MCF 10A (cell line): ENCODE data around the gene TMCO4. TPM values are rescaled to one million over a fixed set of nuclear protein-coding genes. Genes with fewer than 3 reads are reported as not detected.
A peak's percentile ranks its signal among the peaks of the same experiment; 100 is the strongest.
"Not testable (repeated sequence)": the region's sequence is repeated elsewhere in the genome, so short reads cannot be mapped to it uniquely, and the experiment has no call there.

Experiments
- BruUV-seq: library from RNA; stranded (reverse); fragments of 400-500 nt; replicated peaks from 2 replicates; lab custom pipeline; 2021; lab: Mats Ljungman, UMichigan
- CTCF ChIA-PET: fragments of 300-600 bp; sonication (Branson Sonifier 250); formaldehyde crosslinking; extraction: SDS; loops from one replicate; lab custom pipeline; 2021; ENCODE audit warnings: antibody characterized with exemption, inconsistent platforms; lab: Yijun Ruan, JAX
- POLR2A ChIA-PET: fragments of 300-600, 350-650 bp; sonication (Branson Sonifier 250); formaldehyde crosslinking; extraction: SDS; loops from one replicate; lab custom pipeline; 2020; ENCODE audit warnings: antibody characterized with exemption, inconsistent platforms; lab: Yijun Ruan, JAX
- DNase-seq: peaks from one replicate; pipeline ENCODE4 v3.0.0-alpha.2; 2018; ENCODE audit not compliant: unreplicated experiment
- H3K27ac Mint-ChIP-seq: one replicate; pipeline ENCODE4 v1.8.0; 2022; ENCODE audit warnings: mild to moderate bottlenecking, low read depth, mixed read lengths; ENCODE audit not compliant: unreplicated experiment
- H3K27me3 Mint-ChIP-seq: one replicate; pipeline ENCODE4 v1.8.0; 2022; ENCODE audit warnings: mixed read lengths; ENCODE audit not compliant: insufficient read depth, unreplicated experiment
- H3K36me3 Mint-ChIP-seq: one replicate; pipeline ENCODE4 v1.8.0; 2022; ENCODE audit warnings: mild to moderate bottlenecking, moderate library complexity, mixed read lengths; ENCODE audit not compliant: insufficient read depth, unreplicated experiment
- H3K4me1 Mint-ChIP-seq: one replicate; pipeline ENCODE4 v1.8.0; 2022; ENCODE audit warnings: mixed read lengths; ENCODE audit not compliant: insufficient read depth, unreplicated experiment
- H3K4me3 Mint-ChIP-seq: one replicate; pipeline ENCODE4 v1.8.0; 2022; ENCODE audit warnings: mild to moderate bottlenecking, moderate library complexity, mixed read lengths; ENCODE audit not compliant: unreplicated experiment
- H3K9me3 Mint-ChIP-seq: one replicate; pipeline ENCODE4 v1.8.0; 2022; ENCODE audit warnings: mixed read lengths; ENCODE audit not compliant: unreplicated experiment
- intact Hi-C: fragments of 100-400 bp; cut with micrococcal nuclease; formaldehyde crosslinking; loops from 2 replicates; pipeline ENCODE4 v1.14.1; 2022
- total RNA-seq: library from RNA; stranded (reverse); gene quantifications from 2 replicates; pipeline ENCODE4 v1.2.3, GENCODE V29; 2022
- TF ChIP-seq, protein P1 (sequence below): fragments of 200-600 bp; IDR thresholded peaks from one replicate; pipeline ENCODE4 v1.8.0; 2022; ENCODE audit warnings: antibody characterized with exemption, mild to moderate bottlenecking; ENCODE audit not compliant: unreplicated experiment

The TMCO4 gene
- total RNA-seq, 1 experiment from 2014 or later: 20.5 TPM

DNA sequence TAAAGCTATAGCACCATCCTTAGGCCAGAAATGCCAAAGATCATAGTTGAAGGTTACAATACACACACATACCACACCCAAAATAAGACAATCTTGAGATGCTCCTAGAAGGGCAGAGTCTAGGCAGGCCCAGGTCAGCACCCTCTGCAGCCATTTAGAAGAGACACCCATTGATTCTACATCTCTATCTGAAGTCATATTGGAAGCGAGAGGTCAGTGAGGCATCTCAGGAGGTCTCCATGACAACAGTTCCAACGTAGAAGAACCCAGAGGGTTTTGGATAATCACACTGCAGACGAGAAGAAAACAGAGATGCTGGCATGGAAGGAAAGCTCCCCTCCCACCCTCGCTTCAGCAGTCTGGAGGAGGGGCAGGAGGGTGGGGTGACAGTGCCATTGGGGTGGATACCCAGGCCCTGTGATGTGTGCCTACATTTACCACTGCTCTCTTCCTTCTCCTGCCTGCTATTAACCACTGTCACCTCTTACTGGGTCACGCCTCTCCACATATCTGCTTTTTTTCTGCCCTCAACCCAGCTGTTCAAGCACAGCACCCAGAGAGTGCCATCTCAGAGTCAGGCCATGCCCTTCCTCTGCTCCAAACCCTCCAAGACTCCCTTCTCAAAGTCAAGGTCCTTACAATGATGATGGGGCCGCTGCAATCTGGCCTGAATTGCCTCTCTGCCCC lies 6.2 kb downstream of the TMCO4 start:
- Mint-ChIP-seq H3K36me3 (peaks cover 58% of the 10 kb centered on the region), H3K9me3 (no peaks in the 10 kb centered on the region), H3K27ac (peak overlapping the region; percentile 32), H3K4me3 (no peak overlapping the region), H3K4me1 (peaks cover 14% of the 10 kb centered on the region), H3K27me3 (no peaks in the 10 kb centered on the region)
- no peak for DNase-seq
- BruUV-seq: no TSS peak
- CTCF ChIA-PET: no interaction called here
- TF ChIP-seq, protein P1, sequence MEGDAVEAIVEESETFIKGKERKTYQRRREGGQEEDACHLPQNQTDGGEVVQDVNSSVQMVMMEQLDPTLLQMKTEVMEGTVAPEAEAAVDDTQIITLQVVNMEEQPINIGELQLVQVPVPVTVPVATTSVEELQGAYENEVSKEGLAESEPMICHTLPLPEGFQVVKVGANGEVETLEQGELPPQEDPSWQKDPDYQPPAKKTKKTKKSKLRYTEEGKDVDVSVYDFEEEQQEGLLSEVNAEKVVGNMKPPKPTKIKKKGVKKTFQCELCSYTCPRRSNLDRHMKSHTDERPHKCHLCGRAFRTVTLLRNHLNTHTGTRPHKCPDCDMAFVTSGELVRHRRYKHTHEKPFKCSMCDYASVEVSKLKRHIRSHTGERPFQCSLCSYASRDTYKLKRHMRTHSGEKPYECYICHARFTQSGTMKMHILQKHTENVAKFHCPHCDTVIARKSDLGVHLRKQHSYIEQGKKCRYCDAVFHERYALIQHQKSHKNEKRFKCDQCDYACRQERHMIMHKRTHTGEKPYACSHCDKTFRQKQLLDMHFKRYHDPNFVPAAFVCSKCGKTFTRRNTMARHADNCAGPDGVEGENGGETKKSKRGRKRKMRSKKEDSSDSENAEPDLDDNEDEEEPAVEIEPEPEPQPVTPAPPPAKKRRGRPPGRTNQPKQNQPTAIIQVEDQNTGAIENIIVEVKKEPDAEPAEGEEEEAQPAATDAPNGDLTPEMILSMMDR: no peak
- intact Hi-C loops: no loop called here
- POLR2A ChIA-PET: no interaction called here

DNA sequence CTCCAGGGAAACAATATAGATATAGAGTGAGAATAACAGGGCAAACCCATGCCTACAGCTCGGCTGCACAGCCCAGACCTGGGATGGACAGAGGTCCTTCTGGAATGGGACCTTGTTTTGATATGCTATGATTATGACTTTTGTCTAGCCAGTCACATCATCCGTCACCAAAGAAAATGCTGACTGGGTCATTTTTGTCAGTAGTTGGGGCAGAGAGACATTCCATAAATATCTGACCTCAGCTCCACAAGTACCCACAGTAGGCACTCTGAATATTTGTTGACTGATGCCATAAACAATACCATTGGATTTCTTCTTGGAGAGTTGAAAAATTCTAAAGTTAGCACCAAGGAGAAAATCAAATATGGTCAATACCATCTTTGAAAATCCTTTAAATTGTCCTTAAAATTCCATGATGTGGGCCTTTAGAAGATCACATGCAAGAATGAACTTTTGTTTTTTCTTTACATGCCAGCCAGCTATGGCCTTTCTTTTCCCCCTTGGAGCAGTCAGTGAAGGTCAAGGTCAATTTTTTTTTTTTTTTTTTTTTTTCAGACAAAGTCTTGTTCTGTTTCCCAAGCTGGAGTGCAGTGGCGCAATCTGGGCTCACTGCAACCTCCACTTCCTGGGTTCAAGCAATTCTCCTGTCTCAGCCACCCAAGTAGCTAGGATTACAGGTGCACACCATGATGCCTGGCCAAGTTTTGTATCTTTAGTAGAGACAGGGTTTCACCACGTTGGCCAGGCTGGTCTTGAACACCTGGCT lies 7.3 kb downstream of the TMCO4 start:
- intact Hi-C loops: no loop called here
- H3K4me3 Mint-ChIP-seq: no peak overlapping the region
- no peak for DNase-seq
- peak overlapping the region; percentile 46 for H3K27ac Mint-ChIP-seq
- H3K4me1 Mint-ChIP-seq: peaks cover 13% of the 10 kb centered on the region
- ChIA-PET POLR2A (no interaction called here), CTCF (interaction anchor here (0.6 kb wide), 1 partner anchor 131 kb away, joined by 3 read pairs; no protein-coding TSS in a partner anchor)
- TF ChIP-seq, protein P1: no peak
- peaks cover 63% of the 10 kb centered on the region for H3K36me3 Mint-ChIP-seq
- no TSS peak for BruUV-seq
- H3K27me3 Mint-ChIP-seq: no peaks in the 10 kb centered on the region
- H3K9me3 Mint-ChIP-seq: no peaks in the 10 kb centered on the region

DNA sequence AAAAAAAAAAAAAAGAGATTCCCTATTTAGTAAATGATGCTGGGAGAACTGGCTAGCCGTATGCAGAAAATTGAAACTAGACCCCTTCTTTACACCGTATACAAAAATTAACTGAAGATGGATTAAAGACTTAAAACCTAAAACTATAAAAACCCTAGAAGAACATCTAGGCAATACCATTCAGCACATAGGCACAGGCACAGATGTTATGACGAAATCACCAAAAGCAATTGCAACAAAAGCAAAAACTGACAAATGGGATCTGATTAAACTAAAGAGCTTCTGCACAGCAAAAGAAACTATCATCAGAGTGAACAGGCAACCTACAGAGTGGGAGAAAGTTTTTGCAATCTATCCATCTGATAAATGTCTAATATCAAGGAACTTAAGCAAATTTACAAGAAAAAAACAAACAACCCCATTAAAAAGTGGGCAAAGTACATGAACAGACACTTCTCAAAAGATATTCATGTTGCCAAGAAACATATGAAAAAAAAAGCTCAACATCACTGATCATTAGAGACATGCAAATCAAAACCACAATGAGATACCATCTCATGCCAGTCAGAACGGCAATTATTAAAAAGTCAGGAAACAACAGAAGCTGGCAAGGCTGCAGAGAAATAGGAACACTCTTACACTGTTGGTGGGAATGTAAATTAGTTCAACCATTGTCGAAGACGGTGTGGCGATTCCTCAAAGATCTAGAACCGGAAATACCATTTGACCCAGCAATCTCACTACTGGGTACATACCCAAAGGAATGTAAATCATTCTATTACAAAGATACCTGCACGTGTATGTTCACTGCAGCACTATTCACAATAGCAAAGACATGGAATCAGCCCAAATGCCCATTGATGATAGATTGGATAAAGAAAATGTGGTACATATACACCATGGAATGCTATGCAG lies 9.4 kb downstream of the TMCO4 start:
- H3K27me3 Mint-ChIP-seq: not testable (repeated sequence)

DNA sequence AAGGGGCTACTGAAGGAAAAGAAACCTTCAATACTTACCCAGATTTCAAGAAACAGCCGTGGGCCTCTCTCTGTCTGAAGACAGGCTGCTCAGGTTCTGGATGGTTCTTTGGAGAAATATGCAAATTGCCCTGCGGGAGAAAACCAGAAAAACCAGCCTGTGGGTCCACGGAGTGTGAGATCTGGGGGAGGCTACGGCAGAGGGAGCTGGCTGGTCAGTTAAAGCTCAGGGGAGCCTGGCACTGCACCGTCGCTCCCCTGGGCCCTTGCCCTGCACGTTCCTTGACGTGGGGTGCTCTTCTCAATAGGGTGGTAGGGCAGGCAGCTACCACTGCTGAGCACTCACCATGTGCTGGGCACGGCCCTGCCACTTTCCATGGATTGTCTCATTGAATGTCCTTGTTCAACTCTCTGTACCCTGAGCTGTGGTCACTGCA lies 12.7 kb downstream of the TMCO4 start:
- Mint-ChIP-seq H3K36me3 (peaks cover 39% of the 10 kb centered on the region), H3K4me1 (peaks cover 13% of the 10 kb centered on the region), H3K9me3 (no peaks in the 10 kb centered on the region), H3K27ac (no peak overlapping the region), H3K4me3 (no peak overlapping the region), H3K27me3 (no peaks in the 10 kb centered on the region)
- no peak for DNase-seq
- BruUV-seq: no TSS peak
- CTCF ChIA-PET: no interaction called here
- intact Hi-C loops: no loop called here
- TF ChIP-seq, protein P1: no peak
- POLR2A ChIA-PET: no interaction called here

More for the DNA sequence above, 9.4 kb downstream of the TMCO4 start:
- H3K9me3 Mint-ChIP-seq, BruUV-seq, POLR2A ChIA-PET, H3K27ac Mint-ChIP-seq, H3K4me3 Mint-ChIP-seq, intact Hi-C loops: not testable (repeated sequence)
- DNase-seq: peak; percentile 29
- peaks cover 53% of the 10 kb centered on the region for H3K36me3 Mint-ChIP-seq
- peaks cover 13% of the 10 kb centered on the region for H3K4me1 Mint-ChIP-seq
- CTCF ChIA-PET: interaction anchor here (0.7 to 1.5 kb wide), 2 partner anchors 29 to 783 kb away, joined by 3 read pairs; no protein-coding TSS in a partner anchor
